ENCODE results near the gene ALDH3B2. TPM values are rescaled to one million over a fixed set of nuclear protein-coding genes. Genes with fewer than 3 reads are reported as not detected.
"Not testable (repeated sequence)": the region's sequence is repeated elsewhere in the genome, so short reads cannot be mapped to it uniquely, and the experiment has no call there.

Gene ALDH3B2
- total RNA-seq, 1 donor from 2014 or later = not detected

DNA sequence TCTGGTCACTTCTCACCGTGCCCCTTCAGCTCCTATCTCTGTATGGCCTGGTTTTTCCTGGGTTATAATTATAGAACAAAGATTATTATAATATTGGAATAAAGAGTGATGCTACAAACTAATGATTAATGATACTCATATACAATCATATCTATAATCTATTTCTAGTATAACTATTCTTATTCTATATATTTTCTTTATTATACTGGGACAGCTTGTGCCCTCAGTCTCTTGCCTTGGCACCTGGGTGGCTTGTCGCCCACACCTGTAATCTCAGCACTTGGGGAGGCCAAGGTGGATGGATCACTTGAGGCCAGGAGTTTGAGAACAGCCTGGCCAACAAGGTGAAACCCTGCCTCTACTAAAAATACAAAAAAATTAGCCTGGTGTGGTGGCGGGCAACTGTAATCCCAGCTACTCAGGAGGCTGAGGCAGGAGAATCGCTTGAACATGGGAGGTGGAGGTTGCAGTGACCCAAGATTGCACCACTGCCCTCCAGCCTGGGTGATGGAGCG lies 14.7 kb downstream of the ALDH3B2 start:
- H3K27ac Mint-ChIP-seq (ENCODE audit: unreplicated experiment); H3K9me3 Mint-ChIP-seq; H3K4me1 Mint-ChIP-seq; H3K27me3 Mint-ChIP-seq (ENCODE audit: low read depth); DNase-seq (ENCODE audit: low read depth, low spot score); H3K4me3 Mint-ChIP-seq; H3K36me3 Mint-ChIP-seq (ENCODE audit: low read depth): not testable (repeated sequence)
- TF ChIP-seq, protein P1, sequence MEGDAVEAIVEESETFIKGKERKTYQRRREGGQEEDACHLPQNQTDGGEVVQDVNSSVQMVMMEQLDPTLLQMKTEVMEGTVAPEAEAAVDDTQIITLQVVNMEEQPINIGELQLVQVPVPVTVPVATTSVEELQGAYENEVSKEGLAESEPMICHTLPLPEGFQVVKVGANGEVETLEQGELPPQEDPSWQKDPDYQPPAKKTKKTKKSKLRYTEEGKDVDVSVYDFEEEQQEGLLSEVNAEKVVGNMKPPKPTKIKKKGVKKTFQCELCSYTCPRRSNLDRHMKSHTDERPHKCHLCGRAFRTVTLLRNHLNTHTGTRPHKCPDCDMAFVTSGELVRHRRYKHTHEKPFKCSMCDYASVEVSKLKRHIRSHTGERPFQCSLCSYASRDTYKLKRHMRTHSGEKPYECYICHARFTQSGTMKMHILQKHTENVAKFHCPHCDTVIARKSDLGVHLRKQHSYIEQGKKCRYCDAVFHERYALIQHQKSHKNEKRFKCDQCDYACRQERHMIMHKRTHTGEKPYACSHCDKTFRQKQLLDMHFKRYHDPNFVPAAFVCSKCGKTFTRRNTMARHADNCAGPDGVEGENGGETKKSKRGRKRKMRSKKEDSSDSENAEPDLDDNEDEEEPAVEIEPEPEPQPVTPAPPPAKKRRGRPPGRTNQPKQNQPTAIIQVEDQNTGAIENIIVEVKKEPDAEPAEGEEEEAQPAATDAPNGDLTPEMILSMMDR (conservative IDR thresholded peaks at IDR 0.05) = peak; percentile 38

DNA sequence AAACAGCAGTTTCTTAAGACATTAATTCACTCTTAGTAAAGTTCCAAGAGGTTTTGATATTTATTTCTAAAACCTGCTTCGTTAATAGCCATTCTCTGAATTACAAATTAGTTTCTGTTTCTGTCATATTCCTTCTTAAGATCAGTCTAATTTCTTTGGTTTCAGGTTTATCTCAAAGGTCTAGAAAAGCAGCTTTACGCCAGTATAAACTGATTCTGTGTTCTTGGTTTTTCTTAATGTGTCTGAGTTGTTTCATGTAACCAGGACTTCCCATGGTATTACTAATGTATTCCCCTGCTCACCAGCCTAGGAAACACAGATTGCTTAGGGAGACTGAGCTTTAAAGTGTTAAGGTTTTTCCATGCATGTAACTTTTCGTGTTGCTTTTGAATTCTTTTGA lies 17.1 kb downstream of the ALDH3B2 start:
- H3K36me3 Mint-ChIP-seq (ENCODE audit: low read depth) = peaks cover 4% of the 10 kb centered on the region
- TF ChIP-seq, protein P1 (conservative IDR thresholded peaks at IDR 0.05) = no peak
- DNase-seq (ENCODE audit: low read depth, low spot score) = no peak
- no peak overlapping the region for H3K27ac Mint-ChIP-seq (ENCODE audit: unreplicated experiment)
- H3K9me3 Mint-ChIP-seq = peaks cover 2% of the 10 kb centered on the region
- H3K4me1 Mint-ChIP-seq = peaks cover 6% of the 10 kb centered on the region
- H3K27me3 Mint-ChIP-seq (ENCODE audit: low read depth) = no peaks in the 10 kb centered on the region
- H3K4me3 Mint-ChIP-seq = no peak overlapping the region

DNA sequence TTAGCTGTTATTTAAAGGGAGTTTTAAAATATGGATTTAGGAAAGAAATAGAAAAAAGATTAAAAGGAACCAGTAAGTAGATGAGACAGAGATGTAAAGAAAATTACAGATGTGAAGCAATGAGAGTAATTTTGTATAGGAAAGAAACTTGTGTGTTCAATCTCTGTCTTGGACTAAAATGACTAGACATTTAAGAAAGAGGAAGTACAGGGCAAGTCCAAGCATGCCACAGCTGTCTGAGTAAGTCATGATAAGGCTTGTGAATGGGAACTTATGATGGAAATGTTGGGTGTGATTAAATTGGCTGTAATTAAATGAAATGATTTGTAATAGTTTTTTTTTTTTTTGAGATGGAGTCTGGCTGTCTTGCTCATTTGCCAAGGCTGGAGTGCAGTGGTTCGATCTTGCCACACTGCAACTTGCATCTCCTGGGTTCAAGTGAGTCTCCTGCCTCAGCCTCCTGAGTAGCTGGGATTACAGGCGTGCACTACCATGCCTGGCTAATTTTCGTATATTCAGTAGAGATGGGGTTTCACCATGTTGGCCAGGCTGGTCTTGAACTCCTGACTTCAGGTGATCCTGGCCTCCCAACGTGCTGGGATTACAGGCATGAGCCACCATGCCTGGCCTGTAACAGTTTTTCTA lies 18.0 kb downstream of the ALDH3B2 start:
- no peak for DNase-seq (ENCODE audit: low read depth, low spot score)
- no peaks in the 10 kb centered on the region for H3K27me3 Mint-ChIP-seq (ENCODE audit: low read depth)
- peaks cover 4% of the 10 kb centered on the region for H3K36me3 Mint-ChIP-seq (ENCODE audit: low read depth)
- H3K9me3 Mint-ChIP-seq = peaks cover 2% of the 10 kb centered on the region
- H3K4me3 Mint-ChIP-seq = no peak overlapping the region
- no peak overlapping the region for H3K27ac Mint-ChIP-seq (ENCODE audit: unreplicated experiment)
- peaks cover 10% of the 10 kb centered on the region for H3K4me1 Mint-ChIP-seq
- TF ChIP-seq, protein P1 (conservative IDR thresholded peaks at IDR 0.05) = no peak

DNA sequence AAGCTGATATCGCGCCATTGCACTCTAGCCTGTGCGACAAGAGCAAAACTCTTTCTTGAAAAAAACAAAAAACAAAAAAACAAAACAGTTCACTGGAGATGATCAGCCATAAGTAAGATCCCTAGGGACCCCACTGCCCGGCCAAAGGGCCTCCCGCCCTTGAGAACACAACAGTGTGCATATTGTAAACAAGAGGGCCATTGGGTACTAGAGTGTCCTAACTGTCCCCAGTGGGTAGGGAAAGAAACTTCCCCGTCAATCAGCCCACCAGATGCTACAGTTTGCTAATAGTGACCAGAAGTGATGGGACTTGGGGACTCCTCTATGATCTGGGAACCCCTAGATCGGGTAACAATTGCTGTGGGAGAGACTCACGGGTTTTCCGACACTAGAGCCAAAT lies 20.2 kb downstream of the ALDH3B2 start:
- Mint-ChIP-seq H3K27ac (ENCODE audit: unreplicated experiment) (no peak overlapping the region), H3K4me1 (peaks cover 14% of the 10 kb centered on the region), H3K4me3 (no peak overlapping the region), H3K9me3 (peaks cover 2% of the 10 kb centered on the region), H3K36me3 (ENCODE audit: low read depth) (peaks cover 4% of the 10 kb centered on the region), H3K27me3 (ENCODE audit: low read depth) (no peaks in the 10 kb centered on the region)
- no peak for DNase-seq (ENCODE audit: low read depth, low spot score)
- TF ChIP-seq, protein P1 (conservative IDR thresholded peaks at IDR 0.05) = no peak

DNA sequence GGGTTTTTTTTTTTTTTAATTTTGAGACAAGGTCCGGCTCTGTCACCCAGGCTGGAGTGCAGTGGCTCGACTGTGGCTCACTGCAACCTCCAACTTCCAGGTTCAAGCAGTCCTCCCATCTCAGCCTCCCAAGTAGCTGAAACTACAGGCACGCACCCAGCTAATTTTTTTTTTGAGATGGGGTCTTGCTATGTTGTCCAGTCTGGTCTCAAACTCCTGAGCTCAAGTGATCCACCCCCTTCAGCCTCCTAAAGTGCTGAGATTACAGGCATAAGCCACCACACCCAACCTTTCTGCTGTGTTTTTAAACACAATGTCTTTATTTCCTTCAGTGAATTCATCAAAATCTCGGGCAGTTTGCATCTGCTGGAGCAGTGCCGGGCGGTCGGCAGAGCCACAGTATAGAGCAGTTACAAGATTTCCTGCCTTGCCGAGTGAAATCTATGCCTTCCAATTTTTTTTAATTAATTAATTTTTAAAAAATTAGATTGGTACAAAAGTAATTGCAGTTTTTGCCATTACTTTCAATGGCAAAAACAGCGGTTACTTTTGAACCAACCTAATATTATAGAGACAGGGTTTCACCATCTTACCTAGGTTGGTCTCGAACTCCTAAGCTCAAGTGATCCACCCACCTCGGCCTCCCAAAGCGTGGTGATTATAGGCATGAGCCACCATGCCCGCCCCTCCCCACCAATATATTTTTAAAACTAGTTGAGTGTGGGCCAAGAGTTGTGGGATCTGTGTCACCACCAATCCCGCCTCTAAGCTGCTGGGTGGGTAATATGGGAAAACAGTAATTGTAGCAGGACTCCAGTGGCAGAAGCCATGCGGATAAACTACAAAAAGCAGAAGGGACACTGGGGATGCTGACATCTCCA lies 21.2 kb downstream of the ALDH3B2 start:
- Mint-ChIP-seq H3K27ac (ENCODE audit: unreplicated experiment) (peak overlapping the region; percentile 0), H3K4me3 (no peak overlapping the region), H3K36me3 (ENCODE audit: low read depth) (peaks cover 4% of the 10 kb centered on the region), H3K9me3 (peaks cover 2% of the 10 kb centered on the region), H3K4me1 (peaks cover 14% of the 10 kb centered on the region), H3K27me3 (ENCODE audit: low read depth) (no peaks in the 10 kb centered on the region)
- DNase-seq (ENCODE audit: low read depth, low spot score) = no peak
- TF ChIP-seq, protein P1 (conservative IDR thresholded peaks at IDR 0.05) = no peak
